ENCODE results near the gene PHF12.

DNA sequence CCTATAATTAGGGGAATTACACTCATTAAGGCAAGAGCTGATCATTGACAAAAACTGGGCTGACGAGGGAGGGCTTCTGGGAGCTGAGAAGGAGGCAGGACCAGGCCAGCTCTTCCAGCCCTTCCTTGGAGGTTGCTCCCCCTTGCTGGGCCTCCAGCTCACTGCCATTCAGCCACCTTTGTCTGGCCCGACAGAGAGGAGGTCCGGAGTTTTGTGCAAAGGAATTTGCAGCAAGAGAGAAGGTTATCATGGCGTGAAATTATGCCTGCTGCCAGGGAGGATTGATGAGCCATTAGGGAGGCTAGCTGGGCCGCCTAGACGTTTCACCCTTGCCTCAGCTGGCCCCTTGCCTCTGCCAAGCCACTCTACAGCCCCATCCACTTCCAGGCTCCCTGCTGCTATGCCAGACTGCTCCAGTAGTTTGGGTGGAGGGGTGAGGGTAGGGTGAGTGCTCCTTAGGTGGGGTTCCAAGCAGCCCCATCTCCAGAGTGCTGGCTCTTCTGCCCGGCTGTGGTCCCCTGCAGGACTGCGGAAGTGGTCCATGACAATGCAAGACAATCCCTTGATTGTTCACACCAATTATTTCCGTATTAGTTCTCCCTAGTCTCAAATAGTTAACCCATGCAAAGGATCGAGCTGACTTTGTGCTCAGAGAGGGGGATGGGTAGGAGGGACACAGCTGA, 17.1 kb upstream of the PHF12 start:
- TF ChIP-seq, protein P1, sequence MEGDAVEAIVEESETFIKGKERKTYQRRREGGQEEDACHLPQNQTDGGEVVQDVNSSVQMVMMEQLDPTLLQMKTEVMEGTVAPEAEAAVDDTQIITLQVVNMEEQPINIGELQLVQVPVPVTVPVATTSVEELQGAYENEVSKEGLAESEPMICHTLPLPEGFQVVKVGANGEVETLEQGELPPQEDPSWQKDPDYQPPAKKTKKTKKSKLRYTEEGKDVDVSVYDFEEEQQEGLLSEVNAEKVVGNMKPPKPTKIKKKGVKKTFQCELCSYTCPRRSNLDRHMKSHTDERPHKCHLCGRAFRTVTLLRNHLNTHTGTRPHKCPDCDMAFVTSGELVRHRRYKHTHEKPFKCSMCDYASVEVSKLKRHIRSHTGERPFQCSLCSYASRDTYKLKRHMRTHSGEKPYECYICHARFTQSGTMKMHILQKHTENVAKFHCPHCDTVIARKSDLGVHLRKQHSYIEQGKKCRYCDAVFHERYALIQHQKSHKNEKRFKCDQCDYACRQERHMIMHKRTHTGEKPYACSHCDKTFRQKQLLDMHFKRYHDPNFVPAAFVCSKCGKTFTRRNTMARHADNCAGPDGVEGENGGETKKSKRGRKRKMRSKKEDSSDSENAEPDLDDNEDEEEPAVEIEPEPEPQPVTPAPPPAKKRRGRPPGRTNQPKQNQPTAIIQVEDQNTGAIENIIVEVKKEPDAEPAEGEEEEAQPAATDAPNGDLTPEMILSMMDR (IDR thresholded peaks at IDR 0.05; ENCODE audit: borderline replicate concordance, extremely low read depth, low read length, poor library complexity, severe bottlenecking) = no peak
- TF ChIP-seq EZH2 (IDR thresholded peaks at IDR 0.05; ENCODE audit: borderline replicate concordance, low read depth, low read length, severe bottlenecking) = no peak

Measured in DND-41 (cell line).